Stimulated activated CD8-positive, alpha-beta memory T cell treated with anti-CD3 and anti-CD28 coated beads, Interleukin-4, amount 100 ng/mL, for 24 hours (primary cell): Measurements from ENCODE around the gene CDC6.

Experiments
- DNase-seq: peaks from one replicate; pipeline ENCODE4 v3.0.0-alpha.2; 2020; ENCODE audit warnings: low read depth

The CDC6 gene

DNA sequence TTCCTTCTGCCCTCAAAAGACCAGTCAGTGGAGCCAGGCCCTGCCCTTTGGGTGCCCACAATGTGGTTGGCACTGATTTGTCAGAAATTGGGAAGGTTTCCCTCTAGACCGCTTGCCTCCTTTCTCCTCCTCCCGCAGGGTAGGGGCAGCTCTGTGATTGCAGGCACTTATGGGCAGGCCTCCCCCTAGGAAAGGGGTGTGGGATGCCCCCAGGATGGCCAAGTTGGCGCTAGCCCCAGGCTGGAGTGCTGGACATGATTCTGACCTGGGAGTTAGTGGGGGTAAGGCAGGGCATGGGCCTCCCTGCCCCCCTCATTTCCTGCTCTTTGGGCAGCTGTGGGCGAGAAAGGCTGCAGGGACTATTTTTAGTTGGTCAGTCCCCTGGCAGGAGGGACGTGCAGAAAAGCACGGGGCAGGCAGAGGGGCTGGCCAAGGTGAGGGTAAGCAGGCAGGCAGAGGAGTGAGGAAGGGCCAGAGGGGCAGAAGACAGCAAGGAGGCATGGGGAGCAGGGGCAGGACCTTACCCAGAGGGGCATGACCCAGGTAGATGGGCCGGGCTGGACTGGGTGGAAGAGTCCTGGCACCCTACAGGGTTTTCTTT, 24.6 kb downstream of the CDC6 start:
- no peak for DNase-seq

DNA sequence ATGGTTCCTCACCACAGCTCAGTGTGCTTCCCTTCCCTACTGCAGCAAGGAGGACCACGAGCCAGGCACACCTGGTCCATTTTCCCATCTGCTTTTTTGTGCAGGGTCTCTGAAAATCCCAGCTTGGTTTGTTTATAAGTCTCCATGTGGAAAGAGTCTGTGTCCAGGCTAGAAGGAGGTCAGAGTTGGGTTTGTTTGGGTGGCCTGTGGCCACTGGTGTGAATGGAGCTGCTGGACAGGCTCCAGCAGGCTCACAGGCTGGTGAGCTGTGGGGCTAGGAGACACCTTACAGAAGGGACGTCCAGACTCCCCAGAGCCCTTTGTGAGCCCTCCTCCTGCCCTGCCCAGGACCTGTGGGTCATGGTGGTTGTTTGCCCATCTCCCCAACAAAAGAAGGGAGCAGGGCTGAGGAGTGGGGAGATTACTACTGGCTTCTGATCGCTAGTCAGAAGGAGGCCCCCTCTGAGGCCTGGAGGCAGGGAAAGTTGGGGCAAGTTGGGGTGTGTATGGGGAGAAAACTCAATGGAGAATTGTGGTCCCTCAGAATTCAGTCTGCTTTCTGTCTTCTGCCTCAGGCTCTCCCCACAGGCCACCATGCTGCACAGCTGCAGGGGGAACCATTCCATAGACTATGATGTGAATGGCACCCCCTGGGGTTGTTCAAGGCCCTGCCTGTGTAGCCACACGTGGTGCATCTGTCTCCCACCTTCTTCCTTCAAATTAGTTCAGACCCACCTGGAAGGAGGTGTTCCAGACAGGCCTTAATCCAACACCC, 25.4 kb downstream of the CDC6 start:
- no peak for DNase-seq

DNA sequence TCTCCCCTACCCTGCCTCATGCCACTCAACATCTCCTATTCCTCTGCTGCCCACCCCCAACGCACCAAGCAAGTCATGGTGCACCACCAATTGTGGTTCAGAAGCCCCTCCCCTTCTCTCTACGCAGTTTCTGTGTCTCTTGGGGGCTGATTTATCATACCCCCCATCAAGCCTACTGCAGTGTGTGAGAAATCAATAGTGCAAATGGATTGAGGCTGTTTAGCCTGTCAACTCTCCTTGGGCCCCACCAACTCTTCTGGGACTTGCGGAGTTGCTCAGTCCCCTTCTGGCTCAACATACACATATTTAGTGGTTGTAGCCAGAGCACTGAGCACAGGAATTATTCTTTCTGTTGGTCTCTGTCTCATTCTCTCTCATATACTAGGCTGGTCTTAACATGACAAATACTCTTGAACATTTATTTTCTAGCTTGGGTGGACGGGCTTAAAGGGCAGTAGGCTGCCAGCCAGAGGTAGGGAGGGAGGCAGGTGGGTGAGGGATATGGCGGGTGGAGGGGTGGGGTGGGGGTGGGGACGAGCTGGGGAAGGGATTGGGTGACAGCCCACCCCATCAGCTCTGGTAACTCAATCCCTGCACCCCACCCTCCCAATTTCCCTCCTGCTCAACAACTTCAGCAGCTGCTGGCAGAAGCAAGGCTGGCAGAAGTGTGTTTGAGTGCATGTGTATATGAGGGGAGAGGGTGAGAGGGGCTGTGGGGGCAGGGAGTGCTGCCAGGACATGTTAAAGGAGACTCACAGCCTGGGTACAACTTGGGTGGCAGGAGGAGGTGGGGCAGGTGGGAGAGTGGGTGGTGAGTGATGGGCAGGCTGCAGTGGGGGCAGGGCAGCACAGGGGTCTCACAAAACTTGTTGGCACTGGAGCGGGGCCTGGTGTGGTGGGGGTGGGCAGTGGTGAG, 26.2 kb downstream of the CDC6 start:
- no peak for DNase-seq

DNA sequence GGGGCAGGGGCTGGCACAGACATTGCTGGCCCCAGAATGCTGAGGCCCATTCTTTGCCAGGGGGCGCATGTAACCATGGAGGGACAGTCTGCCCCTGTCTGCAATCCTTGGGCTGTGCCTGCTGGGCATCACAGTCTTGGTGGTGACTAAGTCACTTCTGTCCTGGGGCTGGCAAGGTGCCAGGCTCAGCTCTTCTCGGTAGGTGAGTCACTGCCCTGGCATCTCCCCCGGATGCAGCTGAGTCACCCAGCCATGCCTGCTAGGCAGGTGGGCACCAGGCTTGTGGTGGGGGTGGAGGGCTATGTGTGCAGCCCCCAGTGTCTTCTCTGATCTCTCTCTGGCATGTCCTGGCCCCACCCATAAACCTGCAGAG, 26.9 kb downstream of the CDC6 start:
- peak; percentile 75 for DNase-seq

DNA sequence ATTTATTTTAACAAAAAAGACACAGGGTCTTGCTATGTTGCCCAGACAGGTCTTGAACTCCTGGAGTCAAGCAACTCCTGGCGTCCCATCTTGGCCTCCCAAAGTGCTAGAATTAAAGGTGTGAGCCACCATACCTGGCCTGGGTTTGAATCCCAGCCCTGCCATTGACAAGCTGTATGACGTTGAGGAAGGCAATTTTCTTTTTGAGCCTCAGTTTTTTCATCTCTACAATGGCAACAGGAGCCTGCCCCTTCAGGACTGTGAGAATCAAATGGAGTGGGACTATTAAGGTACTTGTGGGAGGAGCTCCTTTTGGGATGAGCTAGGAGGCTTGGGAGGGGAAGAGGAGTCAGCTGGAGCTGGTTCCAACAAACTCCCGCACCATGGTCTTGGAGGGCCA, 27.5 kb downstream of the CDC6 start:
- no peak for DNase-seq

DNA sequence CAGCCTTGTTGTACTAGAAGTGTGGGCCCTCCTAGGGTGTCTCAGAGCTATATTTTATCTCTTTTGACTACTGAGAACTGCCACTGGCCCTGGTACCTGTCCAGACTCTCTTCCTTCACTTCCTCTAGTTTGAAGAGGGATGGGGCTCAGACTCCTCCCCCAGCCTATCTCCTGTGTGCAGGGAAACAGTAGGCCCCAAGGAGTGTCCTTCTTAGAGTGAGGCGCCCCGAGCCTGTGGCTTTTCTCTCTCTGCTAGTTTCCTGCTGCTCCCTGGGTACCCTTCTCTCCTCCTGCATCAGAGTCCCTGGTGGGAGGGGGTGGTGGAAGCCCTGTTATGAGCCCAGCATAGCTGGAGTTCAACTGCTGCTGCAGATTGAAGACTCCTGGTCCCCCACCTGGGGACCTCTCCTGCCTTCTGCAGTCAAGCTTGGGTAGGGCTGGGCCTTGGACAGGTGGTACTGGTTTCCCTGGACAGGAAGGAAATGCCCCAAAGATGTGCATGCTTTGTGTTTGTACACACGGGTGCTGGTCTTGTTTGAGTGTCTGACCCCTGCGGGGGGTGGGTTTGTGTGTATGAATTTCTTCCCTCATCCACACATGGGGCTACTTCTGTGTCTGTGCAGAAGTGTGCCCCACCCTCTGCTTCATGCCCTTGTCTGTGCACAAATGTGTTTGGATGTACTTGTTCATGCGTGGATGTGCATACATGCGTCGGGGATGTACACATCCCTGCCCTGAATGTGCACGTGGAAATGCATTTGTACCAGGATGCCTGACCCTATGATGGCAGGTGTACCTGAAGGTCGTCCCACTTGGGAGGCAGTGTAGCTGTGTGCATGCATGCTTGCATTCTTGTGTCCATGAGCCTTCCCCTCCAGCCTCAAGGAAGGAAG, 28.2 kb downstream of the CDC6 start:
- no peak for DNase-seq

DNA sequence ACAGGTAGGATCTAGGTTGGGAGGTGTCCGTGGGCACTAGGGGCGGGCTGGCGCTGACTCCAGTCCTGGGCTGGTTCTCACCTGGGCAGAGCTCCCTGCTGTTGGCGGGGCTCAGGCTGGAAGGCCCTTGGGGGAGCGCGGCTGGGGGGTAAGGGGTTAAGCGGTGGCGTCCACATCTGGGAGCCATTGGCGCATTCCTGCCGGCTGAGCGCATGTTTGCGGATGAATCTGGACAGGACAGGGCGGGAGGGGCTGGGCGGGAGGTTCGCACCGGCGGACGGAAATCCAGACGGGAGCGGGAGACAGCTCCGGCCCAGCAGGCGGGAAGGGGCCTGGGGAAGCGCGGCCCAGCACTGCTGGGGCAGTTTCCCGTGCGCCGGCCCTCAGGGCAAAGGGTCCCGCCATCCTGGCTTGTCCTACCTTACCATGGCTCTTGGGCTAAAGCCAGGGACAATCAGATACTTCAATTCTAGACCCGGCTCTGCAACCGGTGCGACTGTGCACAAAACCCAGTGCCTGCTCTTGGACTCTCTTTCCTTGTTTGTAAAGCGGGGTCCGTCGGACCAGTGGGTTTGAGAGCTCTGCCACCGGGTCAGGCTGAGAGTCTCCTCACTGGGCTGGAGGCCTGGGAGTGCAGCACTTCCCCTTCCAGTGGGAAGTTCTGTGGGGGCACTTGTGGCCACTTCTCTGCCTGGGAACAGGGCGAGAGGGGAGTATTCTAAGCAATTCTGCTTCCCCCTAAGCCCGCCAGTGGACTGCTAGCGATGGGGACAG, 29.1 kb downstream of the CDC6 start:
- DNase-seq, result no peak

DNA sequence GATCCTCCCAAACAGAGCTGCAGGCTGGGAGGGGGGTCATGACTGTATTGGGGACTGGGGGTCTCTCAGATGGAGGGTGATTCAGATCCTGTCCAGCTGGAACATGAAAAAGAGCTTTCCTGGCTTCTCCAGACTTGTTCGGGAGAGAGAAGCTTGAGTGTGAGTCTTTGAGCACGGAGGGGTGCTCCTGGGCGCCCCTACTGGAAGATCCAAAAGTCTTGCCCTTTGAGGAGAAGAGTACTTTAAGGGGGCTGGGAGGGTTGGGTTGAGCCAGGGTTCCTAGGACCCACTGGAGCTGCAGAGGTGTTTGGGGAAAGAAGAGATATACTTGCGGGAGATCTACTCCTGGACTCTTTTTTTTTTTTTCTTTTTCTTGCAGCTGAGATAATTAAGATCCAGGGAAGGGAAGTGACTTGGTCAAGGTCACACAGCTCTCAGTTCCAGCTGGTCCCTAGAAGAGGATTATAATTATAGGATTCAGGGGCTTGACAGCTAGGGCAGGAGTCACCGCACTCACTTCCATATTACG, 29.7 kb downstream of the CDC6 start:
- DNase-seq, result no peak

DNA sequence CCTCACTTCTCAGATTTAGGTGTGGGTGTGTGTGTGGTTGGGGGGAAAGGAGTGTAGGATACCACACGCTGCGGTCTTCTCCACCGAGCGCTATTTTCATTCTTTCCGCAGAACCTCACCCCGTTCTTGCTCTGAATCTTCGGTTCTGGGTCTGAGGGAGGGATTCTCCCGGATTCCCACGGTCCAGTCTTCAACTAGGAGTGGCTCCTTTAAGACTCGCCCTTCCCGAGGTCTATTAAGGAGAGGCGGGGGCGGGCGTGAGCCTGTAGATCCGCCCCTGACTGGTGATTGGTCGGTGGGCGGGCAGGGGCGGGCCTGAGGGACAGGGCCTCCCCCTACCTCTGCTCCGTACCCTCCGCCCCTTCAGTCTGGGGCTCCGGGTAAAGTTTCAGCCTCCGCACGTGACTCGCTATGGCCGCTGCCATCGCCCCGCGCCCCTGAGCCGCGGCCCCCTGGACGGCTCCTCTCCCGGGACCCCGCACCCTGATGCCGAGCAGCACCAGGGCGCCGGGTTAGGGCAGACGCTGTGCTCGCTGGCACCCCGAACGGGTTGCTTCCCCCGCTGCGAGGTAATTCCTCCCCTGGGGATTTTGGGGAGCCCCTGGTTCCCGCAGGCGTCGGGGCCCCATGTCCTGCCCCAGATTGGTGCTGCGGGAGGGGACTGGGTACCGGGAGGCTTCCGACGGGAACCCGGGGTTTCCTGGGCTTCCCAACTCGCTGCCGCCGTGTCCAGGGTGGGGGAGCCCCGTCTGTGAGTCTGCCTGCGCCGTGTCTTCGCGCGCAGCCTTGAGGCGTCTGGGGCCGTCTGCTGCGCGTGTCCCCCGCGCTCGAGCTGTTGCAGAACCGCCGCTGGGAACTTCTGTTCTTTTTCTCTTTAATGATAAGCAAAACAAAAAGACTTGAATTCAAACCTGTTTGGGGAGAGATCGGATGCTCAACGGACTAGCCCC, 30.5 kb downstream of the CDC6 start:
- peak; percentile 85 for DNase-seq

DNA sequence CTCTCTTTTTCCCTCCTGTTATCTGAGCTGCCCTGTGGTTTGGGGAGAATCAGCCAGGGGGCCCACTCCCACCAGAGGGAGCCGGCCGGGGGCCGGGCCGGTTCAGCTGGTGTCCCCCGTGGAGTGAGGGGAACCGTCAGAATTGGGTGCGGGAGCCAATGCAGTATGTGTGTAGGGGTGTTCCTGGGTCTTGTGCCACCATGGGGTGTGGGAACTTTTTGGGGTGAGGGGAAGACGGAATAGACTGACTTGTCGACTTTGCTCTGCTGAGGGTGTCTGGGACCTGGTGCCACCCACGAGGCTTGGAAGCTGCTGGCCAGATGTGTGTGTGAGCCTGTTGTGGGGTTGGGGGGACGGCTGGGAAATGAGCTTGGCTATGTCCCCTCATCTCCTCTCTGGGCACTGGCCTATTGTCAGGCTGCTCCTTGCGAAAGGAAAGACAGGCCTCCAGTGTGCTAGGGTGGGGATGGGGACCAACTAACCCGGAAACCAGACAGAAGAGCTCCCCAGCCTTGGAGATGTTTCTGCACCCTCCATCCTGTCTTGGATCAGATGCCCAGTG, 31.2 kb downstream of the CDC6 start:
- DNase-seq, result no peak

DNA sequence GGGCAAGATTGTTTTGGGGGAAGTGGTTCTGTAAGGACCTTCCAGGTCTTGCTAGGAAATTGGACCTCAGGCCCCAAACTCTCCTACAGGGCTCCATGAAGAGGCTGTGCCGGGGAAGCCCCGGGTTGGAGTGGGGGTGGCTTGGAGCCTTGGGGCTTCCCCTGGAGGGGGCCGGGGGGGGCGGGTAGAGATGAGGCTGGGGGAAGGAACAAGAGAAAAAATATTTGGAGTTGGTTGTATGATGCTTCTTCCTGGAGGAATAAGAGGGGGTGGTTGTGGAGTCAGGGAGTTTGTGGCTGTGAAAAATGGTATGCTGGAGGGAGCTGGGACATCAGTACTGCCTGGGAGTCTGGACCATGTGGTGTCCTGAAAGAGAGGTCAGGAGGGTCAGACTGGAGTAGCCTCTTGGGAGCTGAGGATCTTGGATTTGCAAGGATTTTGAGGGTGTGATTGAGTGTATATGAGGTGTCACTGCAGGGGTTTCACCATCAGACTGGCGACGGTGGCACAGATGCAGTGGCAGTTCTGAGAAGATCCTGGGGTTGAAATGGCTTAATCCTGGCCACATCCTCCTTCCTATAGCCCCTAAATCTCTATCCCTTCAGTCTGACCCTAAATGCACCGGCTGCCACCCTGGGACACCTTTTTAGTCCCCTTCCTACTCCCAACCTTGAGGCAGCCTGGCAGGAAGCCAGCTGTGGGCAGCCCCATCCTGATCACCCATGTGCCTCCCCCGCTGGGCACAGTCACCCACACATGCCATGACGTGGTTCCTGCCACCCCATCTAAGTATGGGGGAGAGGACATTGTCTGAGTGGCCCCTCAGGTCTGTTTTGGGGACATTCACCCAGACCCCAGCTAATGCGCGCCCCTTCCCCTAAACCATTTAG, 32.2 kb downstream of the CDC6 start:
- peak; percentile 50 for DNase-seq

DNA sequence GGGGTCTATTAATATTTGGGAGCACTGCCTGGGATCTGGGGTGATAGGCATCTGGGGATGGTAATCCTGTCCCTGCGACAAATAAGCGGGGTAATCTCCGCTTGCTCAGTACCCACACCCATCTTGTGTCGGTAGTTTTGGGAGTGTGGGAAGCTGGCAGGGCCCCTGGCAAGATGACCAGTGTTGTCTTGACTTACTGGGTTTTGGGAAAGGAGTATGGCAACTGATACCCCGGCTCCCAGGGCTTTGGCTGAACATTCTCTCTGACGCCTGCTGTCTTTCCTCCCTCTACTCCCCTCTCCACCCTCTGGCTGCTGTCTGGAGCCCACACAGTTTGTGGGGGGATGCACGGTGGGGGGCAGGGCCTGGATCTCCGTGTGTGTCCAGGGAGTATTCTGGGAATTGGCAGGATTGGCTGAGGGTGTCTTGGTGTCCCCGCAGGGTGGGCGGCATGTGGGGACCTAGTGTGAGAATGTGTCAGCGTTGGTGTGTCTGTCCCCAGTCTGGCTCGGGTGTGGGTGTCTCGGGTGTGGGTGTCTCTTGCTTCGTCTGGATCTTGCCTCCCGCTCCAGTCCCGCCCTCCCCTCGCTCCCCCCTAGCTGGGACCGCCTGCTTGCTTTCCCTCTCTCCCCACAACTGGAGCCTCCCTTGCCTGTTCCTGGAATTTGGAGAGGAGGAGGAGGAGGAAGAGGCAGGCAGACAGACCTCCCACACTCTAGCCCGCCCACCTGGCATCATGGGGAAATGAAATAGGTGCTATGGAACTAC, 33.3 kb downstream of the CDC6 start:
- no peak for DNase-seq

DNA sequence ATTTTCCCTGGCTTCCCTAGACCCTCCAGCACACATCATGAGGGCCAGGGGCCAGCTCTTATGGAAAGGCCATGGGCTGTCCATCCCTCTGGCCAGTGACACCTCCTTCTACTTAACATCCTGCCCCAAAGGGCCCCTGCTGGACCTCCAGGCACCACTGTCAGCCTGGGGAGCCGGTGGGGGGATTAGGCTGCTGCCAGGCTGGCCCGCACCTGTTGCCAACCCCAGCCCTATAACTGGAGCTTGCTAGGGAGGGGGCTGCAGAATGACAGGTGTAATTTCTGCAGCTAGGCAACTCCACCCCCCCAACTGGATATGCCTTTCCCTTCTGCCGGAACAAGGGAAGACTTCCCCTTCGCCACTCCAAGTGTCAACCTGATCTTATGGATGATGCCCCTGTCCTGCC, 33.8 kb downstream of the CDC6 start:
- DNase-seq, result no peak

DNA sequence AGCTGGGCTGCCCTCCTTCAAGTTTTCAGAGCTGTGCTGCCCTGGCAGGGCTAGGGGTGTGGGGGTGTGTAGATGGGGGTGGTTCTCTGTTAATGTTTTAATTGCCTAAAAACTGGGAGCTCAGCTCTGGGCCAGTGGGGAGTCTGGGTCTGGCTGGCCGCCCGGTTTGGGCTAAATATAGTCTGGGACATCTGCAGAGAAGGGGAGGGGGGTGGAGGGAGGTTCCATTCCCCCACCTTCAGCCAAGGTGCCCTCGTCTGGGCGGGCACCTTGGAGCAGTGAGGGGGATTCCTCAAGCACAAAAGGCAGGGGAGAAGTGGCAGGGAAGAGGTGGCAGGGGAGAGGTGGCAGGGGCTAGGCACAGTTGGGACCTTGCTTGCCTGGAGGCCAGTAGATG, 34.3 kb downstream of the CDC6 start:
- no peak for DNase-seq

DNA sequence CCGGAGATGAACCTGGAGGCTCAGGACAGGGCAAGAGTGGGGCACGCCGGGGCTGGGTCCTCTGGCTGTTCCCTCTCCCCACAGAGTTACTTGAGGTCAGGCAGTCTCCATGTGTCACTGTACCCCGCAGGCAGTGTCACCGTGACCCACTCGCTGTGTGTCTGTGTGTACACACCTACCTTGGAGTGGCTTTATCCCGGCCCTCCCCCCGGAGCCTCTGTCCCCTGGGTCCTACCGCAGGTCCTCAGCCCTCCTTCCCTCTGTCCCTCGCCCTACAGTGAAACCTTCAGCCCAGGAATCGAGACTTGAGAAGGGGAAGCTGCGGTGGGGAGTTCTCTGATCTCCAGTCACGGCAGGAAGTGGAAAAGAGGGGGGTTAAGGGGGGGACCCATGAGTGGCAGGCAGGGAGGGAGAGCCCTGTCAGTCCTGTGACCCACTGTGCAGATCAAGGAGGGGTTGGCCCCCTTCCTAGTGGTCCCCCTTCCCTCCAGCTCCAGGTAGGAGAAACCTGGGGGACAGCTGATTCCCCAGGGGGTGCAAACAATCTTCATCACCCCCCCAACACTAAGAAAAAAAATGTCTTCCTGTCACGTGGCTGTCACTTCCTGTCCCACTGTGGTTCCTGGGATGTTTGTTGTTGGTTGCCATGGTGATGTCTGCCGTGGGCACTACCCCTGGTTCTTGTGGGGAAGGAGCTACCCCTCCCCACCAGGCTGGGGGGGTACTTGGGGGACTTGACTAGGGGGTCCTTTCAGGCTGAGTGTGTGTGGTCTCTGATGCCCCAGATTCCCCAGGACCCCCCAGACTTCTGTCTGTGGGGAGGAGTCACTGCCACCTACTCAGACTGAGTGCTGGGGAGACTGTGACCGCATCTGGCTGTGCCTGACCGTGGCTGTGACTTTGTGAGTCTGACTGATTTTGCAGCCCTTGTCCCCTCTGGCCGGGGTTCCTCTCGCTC, 35.0 kb downstream of the CDC6 start:
- peak; percentile 77 for DNase-seq
